Astrocyte (in vitro differentiated cells and primary cell): Measurements from ENCODE around the gene P3H2.

ENCODE experiments used
- EZH2 ChIP-seq: IDR thresholded peaks from 2 replicates; pipeline ENCODE4 v1.6.1; 2012; ENCODE audit warnings: mild to moderate bottlenecking, low read length, inconsistent platforms; ENCODE audit not compliant: insufficient read depth
- TF ChIP-seq, protein P1 (sequence below): IDR thresholded peaks from 2 replicates; pipeline ENCODE4 v1.5.1; 2011; ENCODE audit warnings: low read depth, mild to moderate bottlenecking, inconsistent platforms, low read length, moderate library complexity; ENCODE audit not compliant: insufficient read depth

DNA sequence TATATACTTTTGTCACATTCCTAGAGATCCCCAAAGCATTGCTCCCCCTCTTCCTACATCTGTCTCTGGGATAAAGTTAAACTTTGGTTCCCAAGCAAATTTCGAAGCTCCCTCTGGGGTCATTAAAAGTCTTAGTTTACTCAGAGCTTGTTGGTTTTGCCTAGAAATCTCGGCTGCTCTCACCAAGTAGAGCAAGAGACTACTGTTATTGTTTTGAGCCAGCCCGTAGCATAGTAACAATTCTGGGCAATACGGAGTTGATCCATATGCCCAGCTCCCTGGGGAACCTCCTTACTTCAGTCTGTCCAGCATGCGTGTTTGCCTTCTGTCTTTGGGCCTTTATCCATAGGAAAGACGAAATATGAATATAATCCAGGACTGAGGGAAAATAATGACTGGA lies 10.0 kb upstream of the P3H2 start:
- TF ChIP-seq, protein P1, sequence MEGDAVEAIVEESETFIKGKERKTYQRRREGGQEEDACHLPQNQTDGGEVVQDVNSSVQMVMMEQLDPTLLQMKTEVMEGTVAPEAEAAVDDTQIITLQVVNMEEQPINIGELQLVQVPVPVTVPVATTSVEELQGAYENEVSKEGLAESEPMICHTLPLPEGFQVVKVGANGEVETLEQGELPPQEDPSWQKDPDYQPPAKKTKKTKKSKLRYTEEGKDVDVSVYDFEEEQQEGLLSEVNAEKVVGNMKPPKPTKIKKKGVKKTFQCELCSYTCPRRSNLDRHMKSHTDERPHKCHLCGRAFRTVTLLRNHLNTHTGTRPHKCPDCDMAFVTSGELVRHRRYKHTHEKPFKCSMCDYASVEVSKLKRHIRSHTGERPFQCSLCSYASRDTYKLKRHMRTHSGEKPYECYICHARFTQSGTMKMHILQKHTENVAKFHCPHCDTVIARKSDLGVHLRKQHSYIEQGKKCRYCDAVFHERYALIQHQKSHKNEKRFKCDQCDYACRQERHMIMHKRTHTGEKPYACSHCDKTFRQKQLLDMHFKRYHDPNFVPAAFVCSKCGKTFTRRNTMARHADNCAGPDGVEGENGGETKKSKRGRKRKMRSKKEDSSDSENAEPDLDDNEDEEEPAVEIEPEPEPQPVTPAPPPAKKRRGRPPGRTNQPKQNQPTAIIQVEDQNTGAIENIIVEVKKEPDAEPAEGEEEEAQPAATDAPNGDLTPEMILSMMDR: no peak
- no peak for TF ChIP-seq EZH2
